Measurements from ENCODE around the gene ZNF280D.

The ZNF280D gene

DNA sequence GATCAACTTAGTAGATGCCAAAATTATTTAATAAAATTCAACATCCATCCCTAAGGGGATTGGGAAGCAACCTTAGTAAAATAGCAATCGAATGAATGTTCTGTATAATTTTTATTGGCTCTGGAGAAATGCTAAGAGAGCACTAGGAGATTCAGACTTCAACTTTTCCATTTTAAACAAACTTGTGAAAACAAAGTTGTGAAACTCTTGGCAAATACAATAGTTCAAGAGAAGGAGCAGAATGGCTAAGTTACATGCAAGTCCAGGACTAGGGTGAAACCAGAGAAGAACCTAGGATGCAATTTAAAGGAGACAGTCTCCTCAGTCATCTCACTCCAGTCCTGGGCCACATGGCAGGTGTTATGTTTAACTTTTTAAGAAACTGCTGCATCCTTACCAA, 16.7 kb upstream of the ZNF280D start:
- DNase-seq = no peak

DNA sequence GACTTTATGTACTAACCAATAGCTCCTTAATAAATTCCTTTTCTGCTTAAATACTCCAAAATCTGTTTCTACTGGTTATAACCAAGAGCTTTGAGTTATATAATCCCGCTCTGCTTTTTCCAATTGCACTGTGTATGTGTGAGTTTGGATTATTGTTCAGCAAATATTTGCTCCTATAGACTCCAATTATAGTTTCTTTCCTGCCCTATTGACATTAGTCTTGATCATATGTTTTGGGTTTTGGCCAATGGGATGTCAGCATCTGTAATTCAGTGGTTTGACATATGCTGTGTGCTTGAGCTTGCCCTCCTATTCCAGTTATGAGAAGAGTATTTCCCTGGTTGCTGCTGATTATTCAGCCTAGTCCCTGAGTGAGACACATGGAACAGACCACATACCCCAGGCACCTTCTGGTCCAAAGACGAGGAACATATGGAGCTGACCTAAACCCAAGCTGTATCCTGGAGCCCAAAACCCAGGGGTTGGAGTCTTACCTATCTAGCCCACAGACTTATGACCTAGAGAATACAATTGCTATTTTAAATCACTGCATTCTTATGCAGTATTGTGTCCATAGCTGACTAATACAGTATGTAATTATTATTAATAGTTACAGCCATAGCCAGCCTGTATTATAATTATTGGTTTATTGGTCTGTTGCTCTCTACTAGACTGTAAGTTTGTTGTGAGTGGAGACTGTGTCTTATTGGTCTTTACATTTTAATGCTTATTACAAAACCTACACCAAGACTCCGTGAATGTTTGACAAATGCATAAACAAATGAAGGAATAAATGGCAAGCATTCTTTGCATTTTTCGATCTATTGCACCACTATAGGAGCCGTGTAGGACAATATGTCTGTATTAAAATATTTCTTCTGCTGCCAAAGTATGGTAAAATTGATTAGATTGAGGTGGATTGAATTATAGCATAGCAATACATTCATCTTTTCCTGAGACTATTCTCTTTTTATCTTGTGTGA, 11.7 kb upstream of the ZNF280D start:
- DNase-seq = no peak

DNA sequence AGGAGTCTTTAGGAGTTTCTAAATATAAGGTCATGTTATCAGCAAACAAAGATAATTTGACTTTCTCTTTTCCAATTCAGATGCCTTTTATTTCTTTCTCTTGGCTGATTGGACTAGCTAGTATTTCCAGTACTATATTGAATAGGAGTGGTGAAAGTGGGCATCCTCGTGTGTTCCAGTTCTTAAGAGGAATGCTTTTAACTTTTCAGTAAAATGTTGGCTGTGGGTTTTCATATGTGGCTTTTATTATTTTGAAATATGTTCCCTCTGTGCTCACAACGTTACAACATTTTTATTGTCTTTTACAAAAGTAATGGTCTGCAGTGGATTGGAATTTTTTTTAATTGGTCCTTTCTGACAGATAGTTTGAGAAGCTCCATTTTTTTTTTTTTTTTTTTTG, 8.2 kb upstream of the ZNF280D start:
- DNase-seq = no peak

DNA sequence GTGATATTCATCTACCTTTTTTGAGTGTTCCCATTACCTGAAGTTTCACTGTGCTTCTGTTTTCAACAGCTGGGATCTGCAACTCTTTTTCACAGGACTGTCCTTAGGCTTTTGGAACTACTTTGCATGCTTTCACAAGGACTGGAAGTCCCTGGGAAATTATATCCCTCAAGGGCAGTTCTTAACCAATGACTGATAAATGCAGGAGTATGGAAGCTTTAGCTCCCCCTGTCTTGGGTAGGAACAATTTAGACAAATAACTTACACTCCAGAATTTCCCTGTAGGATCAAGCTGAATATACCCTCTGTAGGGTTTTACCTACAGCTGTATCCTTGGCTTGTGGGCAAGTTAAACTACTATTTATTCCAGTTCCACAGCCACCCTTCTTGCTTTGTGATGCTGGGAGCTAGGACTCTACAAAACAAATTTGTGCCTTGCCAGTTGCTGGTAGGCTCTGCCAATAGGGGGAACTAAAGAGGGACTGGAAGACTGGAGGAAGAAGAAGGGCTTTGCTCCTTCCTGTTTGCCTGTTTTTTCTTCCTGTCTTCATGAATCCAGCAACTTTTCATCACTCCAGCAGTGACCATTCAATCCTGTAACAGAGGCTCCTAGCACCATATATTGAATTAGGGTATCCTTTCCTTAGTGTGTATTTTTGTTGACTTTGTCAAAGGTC, 6.8 kb upstream of the ZNF280D start:
- peak; percentile 62 to 66 for DNase-seq

DNA sequence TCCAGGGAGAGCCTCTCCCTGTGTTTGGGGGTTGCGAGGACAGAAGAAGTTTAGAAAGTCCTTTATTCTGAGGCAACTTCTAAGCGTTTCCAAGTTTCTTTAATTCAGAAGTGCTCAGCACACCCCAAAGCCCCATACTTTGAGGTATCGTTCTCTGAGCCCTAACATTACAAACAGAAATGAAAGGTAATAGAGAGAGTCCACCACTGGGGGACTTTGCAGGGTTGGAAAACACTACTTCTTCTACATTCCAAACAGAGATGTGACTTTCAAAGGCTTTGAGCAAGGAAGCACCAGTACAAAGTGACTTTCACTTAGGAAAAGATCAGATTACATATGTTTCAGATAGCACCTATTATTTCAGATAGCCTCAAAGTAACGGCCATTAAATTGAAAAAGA, 6.2 kb upstream of the ZNF280D start:
- DNase-seq = peak in 1 of 2 experiments; percentile 20

DNA sequence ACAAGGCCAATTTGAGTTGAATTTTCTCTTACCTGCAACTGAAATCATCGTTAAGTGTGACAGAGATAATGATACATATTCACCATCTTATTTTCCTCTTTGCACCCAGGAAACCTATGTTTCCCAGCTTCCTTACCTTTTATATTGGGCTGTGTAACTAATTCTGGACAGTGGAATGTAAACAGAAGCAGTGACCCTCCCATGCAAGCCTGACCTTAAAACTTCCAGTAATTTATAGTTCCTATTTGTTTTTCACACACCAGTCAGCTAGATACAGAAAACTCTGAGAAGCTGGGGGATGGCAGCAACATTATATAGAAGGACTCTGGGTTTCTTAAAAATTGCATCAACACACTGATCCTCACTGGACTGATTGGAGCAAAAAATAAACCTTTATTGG, 4.5 kb upstream of the ZNF280D start:
- DNase-seq = no peak

DNA sequence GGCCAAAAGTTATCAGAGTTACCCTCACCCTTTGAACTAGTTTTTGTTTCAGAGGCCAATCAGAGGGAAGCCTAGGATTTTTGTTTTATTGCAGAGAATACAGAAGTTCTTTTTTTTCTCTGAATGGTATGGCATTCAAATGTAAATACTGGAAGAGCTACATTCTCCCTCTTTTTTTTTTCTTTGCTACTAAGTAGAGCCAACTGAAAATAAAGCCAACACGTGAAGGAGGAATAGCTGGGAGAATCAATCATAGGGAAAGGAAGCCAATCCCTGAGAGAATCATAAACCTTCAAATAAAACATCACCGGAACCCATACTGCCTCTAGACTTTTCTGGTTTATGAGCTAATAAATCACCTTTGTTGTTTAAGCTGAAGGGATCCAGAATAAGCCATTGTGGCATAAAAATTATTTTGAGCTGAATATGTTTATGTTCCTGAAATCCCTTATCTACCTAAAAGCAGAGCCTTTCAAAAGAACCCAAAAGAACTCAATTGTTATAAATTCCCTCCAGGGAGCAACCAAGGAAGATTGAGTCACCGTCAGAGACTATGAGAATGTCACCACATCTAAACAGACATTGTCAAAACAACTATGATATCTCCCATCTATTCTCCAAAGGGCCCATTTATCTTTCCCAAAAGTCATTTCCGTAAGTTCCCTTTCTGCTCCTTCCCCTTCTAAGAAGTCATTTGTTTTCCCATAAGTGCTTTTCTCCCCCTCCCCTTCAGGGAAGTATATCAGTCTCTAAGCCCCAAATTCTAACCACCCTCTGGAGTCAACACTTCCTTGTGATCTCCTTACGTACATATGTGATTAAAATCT, 3.8 kb upstream of the ZNF280D start:
- DNase-seq = no peak

DNA sequence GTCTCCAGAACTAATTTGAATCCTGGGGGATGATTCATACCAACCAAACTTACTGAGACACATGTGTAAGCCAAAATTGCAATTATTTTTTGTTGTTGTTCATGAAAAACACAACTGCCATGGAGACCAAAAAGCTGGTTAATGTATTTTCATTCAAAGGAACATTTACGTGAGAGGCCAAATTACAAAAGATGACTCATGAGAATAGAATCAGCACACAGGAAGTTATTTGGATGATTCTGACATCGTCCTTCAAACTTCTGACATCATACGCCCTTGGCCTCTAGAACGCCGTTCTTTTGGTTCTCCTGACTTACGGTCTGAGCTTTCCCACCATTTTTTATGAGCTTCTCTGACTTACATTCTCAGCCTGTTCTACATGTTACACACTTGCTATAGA, 3.0 kb upstream of the ZNF280D start:
- no peak for DNase-seq

DNA sequence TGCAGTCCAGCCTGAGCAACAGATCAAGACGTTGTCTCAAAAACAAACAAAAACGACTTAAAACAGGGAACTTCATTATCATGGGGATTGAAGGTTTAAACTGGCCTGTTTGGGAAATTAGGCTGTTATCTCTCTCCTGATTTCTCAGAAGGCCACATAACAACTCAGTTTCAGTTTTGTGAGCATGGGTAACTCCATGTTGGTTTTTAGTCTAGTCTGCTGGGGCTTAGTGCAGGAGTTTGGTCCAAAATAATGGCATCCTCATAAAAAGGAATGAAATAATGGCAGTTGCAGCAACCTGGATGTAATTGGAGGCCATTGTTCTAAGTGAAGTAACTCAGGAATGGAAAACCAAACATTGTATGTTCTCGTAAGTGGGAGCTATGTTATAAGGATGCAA, 2.3 kb upstream of the ZNF280D start:
- no peak for DNase-seq

DNA sequence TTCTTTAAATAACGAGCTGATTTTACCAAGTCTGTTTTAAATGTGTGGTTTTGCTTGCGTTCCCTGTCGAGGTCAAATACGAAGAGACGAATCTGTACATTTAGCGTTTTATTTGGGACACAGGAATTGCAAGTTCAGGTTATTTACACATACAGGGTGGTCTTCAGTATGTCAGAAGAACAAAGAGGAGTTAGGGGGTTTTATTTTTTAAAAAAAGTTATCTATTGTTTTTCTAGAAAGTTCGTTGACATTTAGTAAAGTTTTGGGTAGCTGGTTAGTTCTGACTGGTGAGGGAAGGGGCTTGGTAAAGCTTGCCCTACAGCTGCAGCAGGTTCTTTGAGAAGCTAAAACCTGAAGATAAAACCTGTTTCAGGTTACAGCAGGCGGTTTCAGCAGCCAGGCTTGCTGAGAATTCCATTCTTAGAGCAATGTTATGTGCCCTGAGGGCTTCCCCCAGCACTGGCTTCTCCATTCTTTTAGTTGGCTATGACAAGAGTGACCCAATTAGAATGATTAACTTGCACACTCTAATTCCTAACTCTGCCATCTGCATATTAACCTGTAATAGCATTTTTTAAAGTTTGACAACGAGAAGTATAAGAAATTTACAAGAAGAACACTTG, 815 bp upstream of the ZNF280D start:
- no peak for DNase-seq

DNA sequence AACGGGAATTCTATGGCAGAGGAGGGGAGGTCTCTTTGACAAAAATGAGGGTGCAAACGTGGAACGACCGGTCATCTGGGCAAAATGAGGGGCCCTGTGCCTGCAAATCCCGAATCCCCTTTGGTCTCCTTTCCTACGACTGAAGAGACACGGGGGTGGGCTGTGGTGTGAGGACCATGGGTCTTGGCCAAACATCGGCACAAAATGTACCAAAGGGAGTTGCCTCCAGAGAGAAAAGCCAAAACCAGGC, 498 bp downstream of the ZNF280D start:
- peak in 1 of 2 experiments; percentile 59 for DNase-seq

DNA sequence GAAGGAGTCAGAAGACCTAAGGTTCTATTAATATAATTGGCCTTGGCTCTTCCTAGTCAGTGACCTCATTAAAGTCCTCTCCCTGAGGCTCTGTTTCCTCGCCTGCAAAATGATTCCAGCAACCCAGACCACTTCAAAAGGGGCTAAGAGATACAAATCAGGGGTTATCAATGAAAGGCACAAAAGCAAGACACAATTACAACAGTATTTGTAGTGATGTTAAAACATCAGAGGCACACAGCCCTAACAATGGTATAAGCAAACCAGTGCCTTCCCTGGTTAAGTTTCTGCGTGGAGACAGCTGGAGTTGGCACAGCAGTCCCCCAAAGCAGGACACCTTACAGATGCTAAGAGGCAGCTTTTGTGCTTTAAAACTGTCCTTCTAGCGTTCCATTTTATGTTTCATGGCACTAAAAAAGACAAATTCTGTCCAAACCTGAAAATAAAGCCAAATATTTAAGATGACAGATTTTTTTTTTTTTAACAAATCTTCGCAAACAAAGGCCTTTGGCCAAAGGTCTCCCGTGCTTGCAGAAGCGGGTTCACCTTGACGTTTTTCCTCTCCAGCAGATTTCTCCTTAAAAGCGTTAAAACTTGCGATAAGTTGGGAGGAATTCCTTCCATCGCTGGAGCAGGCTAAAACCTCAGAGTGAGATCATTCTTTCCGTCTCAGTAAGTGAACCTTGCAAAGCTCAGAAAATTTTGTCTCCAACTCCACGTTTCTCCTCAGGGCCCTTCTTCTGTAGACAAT, 999 bp downstream of the ZNF280D start:
- peak in 1 of 2 experiments; percentile 40 for DNase-seq

DNA sequence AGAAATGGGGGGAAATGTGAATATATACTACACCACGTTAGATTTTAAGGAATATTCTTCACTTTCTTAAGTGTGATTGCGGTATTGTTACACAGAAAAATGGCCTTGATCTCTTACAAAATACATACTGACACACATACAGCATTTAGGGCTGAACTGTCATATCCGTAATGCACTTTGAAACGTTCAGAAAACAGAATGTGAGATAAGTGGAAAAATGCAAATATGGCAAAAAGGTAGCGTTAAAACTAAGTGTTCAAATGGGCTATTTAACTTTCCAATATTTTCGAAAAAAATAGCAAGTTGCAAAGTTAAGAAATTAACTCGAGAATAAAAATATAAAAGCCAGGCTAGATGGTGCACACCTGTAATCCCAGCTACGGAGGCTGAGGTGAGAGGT, 1.8 kb downstream of the ZNF280D start:
- DNase-seq = no peak

DNA sequence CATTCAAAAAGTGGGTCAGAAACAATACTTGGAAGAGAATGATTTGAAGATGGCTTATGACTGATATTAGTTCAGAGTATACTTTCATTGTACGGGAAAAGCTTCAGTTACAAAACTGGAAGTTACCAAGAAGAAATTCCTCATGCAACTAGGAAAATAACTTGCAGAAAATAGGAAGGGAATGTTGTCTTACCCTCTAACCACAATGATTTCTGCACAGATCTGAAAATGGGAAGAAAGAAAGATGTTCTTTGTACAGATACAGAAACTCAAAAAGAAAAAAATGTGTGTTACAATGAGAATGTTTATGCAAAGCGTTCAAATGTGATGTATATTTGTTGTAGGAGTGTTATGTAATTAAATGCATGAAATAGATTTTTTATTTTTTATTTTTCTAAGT, 3.7 kb downstream of the ZNF280D start:
- no peak for DNase-seq

DNA sequence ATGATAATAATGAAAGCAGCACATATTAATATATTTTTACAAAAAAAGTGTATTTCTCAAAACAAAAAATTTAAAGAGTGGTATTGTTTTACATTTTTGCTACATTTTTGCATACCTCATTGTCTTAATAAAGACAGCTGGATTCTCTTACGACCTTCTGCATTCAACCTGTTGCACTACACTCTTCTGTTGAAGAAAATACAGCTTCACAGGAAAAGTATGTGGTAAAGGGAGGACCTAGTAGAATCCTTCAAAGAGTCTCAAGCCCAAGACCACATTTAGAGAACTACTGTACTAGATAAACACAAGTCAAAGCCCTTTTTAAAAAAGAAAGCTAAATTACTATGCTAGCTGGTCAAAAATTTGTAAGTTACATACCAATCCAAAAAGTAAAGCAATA, 7.9 kb downstream of the ZNF280D start:
- peak; percentile 80 to 82 for DNase-seq

DNA sequence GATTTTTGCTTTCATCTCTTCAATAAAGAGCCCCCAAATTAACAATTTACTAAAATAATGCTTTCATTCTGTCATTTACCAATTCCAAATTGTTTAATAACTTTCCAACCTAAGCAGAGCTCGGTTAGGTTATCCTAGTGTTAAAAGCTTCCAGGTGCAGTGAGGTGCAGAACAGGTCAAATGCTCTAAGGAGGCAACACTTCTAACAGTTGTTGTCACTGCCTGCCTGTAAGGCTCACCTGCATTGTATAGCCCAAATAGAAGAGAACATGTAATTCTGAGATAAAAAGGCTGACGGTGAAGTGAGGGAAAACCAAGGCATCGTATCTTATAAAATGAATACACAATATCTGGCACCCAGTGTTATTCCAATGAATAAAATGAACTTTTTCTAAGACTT, 9.1 kb downstream of the ZNF280D start:
- DNase-seq = no peak

DNA sequence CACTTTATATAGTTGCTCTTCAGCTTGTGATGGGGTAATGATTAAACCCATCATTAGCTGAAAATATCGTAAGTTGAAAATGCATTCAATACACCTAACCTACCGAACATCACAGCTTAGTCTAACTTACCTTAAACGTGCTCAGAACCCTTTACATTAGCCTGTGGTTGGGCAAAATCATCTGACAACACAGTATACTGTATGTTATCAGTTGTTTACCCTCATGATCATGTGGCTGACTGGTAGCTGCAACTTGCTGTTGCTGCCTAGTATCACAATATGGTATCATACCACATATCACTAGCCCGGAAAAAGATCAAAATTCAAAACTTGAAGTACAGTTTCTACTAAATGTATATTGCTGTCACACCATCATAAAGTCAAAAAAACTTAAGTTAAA, 9.5 kb downstream of the ZNF280D start:
- DNase-seq = no peak

DNA sequence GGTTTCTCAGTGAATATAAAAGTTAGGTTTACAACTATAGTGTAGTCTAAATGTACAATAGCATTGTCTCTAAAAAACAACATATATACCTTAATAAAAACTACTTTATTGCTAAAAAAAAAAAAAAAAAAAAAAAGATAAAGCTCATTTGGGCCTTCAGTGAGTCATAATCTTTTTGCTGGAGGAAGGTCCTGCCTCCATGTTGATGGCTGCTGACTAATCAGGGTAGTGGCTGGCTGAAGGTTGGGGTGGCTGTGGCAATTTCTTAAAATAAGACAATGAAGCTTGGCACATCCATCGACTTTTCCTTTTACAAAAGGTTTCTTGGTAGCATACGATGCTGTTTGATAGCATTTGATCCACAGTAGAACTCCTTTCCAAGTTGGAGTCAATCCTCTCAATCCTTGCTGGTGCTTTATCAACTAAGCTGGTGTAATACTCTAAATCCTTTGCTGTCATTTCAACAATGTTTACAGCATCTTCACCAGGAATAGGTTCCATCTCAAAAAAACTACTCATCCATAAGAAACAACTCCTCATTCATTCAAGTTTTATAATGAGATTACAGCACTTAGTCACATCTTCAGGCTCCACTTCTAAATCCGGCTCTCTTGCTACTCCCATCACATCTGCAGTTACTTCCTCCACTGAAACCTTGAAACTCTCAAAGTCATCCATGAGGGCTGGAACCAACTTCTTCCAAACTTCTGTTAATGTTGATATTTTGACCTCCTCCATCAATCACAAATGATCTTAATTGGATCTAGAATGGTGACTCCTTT, 13.3 kb downstream of the ZNF280D start:
- no peak for DNase-seq

DNA sequence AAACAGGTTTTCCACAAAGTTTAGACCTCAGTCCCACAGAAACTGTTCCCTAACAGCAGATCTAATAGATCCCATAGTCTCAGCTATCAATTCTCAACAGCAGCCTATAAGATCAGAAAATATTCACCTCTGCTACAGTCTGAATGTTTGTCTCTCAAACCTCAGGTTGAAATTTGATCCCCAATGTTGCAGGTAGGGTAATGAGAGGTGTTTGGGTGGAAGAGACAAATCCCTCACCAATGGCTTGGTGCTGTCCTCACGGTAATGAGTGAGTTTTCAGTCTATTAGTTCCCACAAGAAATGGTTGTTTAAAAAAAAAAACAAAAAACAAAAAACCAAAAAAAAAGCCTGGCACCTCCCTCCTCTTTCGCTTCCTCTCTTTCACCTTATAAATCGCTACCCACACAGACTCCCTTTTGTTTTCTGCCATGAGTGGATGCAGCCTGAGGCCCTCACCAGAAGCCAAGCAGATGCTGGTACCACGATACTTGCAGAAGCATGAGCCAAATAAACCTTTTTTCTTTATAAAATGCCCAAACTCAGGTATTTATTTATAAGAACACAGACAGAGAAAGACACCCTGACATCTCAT, 14.2 kb downstream of the ZNF280D start:
- no peak for DNase-seq

DNA sequence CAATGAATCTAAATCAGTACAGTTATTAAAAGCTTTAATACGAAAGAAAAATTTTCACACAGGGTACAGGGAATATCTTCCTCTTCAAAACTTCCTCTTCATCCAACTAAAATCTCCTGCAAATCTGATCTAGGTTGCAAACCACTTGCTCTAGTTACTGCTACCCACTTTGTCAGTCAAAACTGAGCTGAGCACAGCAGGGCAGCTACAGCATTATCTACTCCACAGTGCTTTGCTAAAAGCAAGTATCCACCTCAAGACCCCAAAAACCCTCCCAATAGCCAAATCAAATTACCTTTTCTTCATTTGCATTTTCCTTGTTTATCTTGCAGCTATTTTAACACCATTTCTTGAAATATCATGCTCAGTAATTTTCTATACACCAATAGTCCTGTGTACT, 14.7 kb downstream of the ZNF280D start:
- DNase-seq = no peak

DNA sequence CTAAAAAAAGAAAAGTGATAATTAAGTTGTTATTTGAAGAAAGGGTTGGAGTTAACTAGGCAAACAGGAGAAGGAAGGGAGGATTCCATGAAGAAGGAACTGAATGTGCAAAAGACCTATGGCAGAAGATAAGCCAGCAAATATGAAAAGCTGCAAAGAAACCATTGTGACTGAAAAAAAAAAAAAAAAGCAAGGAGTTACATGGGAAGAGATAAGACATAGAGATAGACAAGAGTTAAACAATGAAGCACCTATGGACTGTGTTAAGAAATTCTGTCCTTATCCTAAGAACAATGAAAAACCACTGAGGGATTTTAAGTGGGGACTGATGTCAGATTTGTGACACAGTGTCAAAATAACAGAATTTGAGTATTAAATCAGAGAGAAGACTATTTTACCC, 17.0 kb downstream of the ZNF280D start:
- DNase-seq = no peak

Measured in Kasumi-1 (cell line).